GM12872 (cell line): ENCODE results near the gene RAPGEF4.

Experiments used
- CTCF ChIP-seq: IDR thresholded peaks from 3 replicates; pipeline ENCODE4 v1.5.1; 2011; ENCODE audit warnings: low read depth, mild to moderate bottlenecking, low read length, moderate library complexity; ENCODE audit not compliant: insufficient read depth

RAPGEF4 gene

DNA sequence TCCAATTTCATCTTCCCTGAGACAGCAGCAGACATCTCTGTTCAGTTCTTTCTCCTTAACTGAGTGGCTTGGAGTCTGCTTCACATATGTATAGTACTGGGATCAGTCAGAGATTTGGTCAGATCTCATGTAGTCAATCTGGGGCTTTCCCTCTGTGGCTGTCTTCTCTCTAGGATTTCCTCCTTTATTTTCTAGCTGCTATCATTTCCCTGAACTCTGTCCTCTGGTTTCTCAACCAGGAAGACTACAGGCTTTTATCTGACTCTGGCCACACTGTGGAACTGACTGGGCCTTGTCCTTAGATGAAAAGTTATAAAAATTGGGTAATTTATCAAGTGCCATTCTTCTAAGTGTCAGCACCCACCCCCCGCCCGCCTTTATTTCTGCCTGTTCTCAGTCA, 121.0 kb downstream of the RAPGEF4 start:
- no peak for TF ChIP-seq CTCF

DNA sequence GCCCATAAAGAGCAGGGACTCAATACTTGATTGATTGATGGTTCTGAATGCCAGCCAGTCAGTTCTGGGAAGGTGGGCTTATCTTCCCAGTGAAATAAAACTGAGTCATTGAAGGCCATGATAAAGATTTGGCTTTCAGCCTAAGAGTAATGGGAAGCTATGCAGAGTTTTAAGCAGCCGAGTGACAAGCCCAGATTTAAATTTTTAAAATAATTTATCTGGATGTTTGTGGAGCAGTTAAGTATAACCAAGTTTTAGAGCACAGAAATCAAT, 122.8 kb downstream of the RAPGEF4 start:
- no peak for TF ChIP-seq CTCF

DNA sequence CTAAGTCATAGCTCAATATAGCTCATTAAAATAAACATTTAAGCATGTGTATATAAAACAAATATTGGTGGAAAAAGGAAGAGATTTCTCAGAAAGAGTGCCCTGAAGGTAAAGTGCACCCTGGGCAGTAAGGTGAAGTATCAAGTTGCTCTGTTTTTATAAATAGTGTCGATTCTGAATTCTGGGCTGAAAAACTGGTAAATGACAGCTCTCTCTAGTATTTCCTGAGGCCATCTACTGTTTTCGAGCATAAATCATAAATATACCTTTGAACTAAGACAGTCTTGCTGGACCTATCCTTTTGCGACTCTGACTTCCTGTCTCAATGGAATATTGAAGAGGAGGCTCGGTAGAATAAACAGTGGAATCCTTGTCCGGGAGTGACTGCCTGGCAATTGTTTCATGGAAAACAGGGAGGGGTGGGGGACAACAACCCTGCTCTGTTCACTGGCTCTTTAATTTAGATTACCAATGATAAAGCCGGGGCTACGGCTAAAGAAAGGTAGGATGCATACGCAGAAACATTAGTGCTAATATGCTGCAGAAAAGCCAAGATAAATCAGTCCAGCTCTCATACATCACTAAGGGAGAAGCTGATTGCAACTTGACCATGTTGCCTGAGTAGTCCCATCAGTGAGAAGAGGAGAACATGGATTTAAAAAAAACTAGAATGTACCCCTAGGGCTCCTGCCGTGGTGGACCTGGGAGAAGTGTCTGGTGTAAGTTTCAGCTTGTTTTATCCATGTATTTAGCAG, 124.1 kb downstream of the RAPGEF4 start:
- TF ChIP-seq CTCF = no peak

- TF ChIP-seq CTCF = no peak
Observed at GRCh38 chr2:172860336-172860707, 124.7 kb downstream of the RAPGEF4 start.

DNA sequence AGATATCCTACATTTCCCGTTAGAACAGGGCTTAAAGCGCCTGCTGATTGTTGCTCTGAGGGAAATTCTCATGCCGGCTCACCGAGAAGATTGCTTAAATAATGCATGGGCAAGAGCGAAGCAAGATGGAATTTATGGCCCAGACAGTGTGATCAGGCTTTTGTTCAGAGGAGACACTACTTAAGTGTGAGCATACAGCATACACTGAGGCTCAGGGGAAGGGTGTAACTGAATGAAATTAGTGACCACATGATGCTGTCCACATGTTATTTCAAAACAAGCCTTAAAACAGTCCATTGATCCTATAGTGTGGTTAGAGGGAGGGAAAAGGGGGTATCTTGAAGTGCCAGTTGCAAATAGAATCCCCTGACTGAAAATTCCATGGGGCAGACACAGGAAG, 125.5 kb downstream of the RAPGEF4 start:
- TF ChIP-seq CTCF = no peak

- TF ChIP-seq CTCF = no peak
Observed at GRCh38 chr2:172861656-172862476, 126.2 kb downstream of the RAPGEF4 start.

DNA sequence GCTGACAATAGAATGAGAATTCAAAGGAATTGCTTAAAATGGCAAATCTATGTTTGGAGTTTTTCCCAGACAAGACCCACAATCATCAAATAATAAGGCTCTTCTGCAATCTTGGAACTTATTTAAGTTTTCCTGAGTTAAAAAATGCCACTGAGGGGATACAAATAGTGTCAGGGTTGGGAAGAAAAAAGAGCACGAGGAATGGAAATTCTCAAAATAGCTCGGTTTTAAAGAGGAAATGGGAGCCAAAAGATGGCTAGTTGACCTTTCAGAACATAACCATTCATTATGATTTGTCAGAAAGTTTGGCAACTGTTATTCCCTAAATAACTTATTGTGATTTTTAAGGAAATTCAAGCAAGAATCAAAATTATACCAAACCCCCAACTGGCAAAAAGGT, 127.7 kb downstream of the RAPGEF4 start:
- no peak for TF ChIP-seq CTCF
